ENCODE data around the gene RABL6. TPM values are rescaled to one million over a fixed set of nuclear protein-coding genes. Genes with fewer than 3 reads are reported as not detected.
"Not testable (repeated sequence)": the region's sequence is repeated elsewhere in the genome, so short reads cannot be mapped to it uniquely, and the experiment has no call there.

RABL6 gene
- total RNA-seq, 1 donor from 2014 or later = 18.4 TPM

DNA sequence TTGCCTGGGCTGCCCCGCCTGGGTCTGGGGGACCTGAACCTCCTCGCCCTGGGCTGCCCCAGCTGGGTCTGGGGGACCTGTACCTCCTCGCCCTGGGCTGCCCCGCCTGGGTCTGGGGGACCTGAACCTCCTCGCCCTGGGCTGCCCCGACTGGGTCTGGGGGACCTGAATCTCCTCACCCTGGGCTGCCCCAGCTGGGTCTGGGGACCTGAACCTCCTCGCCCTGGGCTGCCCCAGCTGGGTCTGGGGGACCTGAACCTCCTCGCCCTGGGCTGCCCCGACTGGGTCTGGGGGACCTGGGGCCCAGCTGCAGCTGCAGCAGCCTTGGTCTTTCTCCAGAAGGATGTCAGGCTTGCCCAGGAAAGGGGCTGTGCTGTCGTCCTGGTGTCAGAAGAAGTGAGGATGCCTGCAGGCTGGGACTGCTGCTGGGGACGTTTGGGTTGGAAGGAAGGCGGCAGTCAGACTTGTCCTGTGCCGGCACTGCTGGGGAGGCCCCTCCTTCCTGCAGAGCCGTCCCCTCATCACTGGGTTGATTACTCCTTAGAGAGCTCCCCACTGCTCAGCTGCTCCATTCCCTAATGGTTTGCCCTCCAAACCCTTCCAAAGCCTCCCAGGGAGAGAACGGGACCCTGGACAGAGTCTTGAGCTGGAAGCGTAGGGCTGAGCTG lies 25.8 kb downstream of the RABL6 start:
- not testable (repeated sequence) for ATAC-seq; DNase-seq (ENCODE audit: low spot score)

DNA sequence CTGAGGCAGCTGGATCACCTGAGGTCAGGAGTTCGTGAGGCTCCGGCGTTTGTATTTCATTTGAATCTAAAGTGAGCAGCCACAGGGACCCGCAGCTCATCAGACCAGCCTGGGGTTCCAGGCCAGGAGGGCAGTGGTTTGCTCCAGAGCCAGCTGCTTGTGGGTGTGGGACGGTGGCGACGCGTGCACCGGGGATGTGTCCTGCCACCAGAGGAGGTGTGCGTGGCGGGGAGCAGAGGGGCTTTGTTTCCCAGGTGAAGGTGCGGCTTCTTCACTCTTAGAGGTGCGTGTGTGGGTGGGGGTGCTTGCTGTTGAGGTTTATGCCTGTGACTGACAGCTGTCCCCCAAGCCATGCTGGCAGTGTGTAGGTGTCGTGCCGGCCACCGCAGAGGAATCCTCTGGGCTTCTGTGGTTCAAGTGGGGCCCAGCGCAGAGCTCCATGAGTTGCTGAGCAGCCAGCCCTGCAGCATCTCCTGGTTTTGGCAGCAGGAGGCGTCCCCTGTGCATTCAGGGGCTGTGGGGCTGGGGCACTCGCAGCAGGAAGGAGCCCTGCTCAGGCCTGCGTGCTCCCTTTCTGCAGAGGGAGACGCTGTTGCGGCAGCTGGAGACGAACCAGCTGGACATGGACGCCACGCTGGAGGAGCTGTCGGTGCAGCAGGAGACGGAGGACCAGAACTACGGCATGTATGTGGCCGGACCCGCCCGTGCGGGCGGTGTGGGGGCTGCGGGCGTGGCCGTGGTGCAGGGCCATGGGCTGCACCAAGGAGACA lies 27.6 kb downstream of the RABL6 start:
- no peak for DNase-seq (ENCODE audit: low spot score)
- no peak for ATAC-seq

- DNase-seq (ENCODE audit: low spot score) = no peak
- no peak for ATAC-seq
Measured at GRCh38 chr9:136835932-136836904, 28.5 kb downstream of the RABL6 start.

DNA sequence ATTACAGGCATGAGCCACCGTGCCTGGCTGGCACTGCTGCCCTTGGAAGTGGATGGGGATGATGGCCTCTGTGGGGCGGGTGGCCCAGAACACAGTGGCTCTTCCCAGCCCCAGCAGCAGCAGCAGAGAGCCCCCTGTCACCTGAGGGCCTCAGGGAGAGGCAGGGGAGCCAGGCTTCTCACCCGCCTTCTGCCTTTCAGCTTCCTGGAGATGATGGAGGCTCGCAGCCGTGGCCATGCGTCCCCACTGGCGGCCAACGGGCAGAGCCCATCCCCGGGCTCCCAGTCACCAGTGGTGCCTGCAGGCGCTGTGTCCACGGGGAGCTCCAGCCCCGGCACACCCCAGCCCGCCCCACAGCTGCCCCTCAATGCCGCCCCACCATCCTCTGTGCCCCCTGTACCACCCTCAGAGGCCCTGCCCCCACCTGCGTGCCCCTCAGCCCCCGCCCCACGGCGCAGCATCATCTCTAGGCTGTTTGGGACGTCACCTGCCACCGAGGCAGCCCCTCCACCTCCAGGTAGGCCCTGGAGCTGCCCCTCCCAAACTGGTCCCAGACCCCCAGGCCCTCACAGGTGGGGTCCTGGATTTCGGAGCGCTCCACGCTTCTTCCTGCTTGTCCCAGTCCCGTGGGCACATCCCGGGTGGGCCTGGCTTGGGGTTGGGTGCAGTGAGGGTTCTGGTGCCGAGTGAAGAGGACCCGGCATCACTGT lies 29.6 kb downstream of the RABL6 start:
- DNase-seq (ENCODE audit: low spot score) (no peak), ATAC-seq (no peak)

GRCh38 chr9:136837856-136838277 lies 30.1 kb downstream of the RABL6 start:
- ATAC-seq; DNase-seq (ENCODE audit: low spot score): not testable (repeated sequence)

DNA sequence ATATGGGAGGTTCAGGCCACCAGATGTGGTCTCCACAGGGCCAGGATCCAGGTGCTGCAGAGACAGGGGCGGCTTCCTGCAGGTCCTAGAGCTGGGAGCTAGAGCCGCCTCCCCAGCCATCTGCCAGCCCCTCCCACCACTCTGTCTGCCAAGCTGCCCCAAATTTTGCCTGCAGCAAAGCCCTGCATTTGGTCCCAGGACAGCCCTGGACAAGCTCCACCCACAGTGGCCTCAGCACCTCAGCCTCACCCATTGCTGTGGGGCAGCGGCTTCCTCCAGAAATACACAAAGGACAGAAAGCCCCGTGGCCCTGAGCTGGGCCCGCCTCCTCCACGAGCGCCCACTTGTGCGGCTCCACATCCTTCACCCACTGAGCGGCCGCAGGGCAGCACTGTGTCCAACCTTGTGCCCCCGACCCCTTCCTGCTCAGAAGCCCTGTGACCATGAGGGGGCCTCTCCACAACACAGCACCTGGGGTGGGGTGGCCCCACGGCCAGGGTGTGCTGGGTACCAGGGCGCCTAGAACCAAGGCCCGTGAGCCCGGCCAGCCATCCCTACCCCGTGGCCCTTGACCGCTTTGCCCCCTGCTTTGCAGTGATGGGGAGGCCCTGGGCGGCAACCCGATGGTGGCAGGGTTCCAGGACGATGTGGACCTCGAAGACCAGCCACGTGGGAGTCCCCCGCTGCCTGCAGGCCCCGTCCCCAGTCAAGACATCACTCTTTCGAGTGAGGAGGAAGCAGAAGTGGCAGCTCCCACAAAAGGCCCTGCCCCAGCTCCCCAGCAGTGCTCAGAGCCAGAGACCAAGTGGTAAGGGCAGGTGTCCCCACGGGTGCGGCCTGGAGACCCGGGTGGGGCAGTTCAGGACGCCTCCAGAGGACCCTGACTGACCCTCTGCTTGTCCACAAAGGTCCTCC lies 30.8 kb downstream of the RABL6 start:
- ATAC-seq = no peak
- no peak for DNase-seq (ENCODE audit: low spot score)

DNA sequence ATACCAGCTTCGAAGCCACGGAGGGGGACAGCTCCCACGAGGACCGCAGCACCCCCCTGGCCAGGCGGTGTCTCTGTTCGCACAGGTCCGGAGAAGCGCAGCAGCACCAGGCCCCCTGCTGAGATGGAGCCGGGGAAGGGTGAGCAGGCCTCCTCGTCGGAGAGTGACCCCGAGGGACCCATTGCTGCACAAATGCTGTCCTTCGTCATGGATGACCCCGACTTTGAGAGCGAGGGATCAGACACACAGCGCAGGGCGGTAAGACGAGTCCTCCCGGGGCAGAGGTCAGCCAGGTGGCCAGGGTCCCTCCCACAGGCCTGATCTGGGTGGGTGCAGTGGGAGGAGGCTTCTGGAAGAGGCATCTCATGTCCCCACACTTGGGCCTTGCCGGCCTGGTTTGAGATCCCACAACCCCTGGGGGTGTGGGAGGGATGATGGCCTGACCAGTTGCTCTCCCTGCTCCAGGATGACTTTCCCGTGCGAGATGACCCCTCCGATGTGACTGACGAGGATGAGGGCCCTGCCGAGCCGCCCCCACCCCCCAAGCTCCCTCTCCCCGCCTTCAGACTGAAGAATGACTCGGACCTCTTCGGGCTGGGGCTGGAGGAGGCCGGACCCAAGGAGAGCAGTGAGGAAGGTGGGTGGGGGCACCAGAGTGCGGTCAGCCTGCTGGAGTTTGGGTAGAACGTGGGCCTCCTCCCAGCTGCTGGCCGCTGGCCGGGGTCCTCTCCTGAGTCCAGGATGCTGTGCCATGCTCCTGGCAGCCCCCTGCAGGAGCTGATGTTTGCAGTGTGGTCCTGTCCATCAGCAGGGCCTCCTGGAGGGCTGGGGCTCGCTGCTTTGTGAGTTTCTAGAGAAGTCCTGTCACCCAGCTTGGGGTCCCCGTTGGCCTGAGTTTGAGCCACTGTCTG lies 31.7 kb downstream of the RABL6 start:
- DNase-seq (ENCODE audit: low spot score) (no peak), ATAC-seq (no peak)

- ATAC-seq = no peak
- DNase-seq (ENCODE audit: low spot score) = no peak
Measured at GRCh38 chr9:136840140-136840876, 32.6 kb downstream of the RABL6 start.

GRCh38 chr9:136840877-136841645 lies 33.3 kb downstream of the RABL6 start:
- ATAC-seq (peak; percentile 80), DNase-seq (ENCODE audit: low spot score) (peak; percentile 96)

DNA sequence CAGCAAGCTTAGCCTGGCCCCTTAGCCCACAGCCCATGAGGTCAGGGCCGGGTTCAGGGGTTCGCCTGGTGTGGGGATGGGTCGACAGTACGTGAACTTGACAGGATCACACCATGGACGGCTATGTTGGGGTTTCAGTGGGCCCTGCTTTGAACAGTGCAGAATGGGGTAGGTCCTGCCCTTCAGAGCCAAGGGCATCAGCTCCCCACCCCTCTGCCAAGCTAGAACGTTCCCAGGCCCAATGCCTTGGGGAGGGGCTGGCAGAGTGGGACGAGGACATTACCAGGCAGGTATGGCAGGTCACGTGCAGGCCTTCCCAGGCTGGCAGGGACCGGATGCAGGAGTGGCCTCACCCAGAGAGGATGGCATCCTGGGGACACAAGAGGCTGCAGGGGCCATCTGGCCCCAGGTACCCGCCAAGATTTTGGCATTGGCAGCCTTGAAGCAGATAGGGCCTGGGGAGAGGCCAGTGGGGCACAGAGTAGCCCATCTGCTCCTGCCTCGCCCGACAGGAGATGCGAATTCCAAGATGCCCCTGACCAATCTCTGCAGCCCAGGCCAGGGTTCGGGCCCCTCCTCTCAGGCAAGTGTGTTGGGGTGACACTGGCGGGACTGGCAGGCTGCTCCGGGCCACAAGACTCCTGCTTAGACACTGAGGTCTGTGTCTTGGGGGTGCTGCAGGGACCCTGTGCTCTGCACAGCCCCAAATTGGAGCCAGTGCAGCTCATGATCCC lies 34.1 kb downstream of the RABL6 start:
- peak; percentile 4 for ATAC-seq
- peak; percentile 61 for DNase-seq (ENCODE audit: low spot score)

DNA sequence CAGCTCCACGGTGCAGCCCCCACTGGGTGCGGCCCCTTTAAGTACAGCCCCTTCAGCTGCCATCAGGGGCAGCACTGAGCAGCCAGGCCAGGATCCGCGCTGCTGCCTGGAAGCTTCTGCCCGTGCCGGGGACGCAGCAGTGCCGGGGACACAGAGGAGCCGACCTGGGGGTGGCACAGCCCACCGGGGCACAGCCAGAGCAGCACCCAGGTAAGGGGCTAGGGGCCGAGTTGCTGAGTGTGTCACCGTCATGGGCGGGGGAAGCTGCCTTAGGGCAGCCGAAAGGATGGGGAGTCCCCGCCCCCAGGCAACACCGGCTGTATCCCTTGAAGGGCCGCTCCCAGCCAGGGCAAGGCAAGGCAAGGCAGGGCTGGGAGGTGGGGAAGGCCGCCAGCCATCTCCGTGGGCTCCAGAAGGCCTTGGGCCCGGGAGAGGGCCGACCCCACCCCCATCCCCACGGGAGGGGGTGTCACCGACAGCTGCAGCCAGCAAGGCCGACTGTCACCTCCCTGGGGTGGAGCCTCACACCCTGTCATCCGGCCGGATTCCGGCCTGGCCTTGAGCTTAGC lies 34.7 kb downstream of the RABL6 start, which contains the start of gene AJM1:
AJM1 (plus strand) TSS at position 99 of the 569 bp plus-strand sequence. CDS start 1,937 bp downstream, outside the sequence.
- ATAC-seq (peak; percentile 58), DNase-seq (ENCODE audit: low spot score) (peak; percentile 72)

DNA sequence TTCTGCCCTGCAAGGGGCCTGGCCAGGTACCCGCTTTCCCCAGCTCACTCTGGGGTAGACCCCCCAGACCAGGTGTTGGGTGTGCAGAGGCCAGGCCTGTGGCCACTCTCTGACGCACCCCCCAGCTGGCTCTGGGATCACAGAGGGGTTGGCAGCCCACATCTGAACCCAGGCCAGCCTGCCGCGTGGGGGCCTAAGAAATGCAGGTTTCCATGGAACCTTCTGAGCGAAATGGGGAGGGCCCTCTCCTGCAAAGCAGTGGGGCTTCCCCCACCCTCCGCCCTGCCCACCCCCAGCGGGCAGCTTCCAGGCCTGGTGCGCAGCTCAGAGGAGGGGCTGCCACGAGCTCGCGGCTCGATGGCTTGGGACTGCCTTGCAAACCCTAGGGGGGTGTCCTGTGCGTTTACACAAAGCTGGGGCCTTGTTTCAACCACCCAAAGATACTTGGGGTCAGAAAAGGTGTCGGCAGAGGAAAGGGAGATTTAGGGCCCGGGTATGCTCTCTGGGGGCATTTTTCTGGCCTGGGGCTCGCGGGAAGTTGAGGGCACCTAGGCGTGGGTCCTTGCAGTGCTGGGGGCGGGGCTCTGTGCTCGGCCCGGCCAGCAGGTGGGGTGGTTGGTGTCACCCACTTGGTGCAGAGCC lies 35.5 kb downstream of the RABL6 start:
- DNase-seq (ENCODE audit: low spot score); ATAC-seq: not testable (repeated sequence)

GRCh38 chr9:136843801-136844740 lies 36.3 kb downstream of the RABL6 start:
- DNase-seq (ENCODE audit: low spot score) = peak; percentile 61
- ATAC-seq = not testable (repeated sequence)

Measured in left lobe of liver (tissue), 2 donors.